A549 (cell line): ENCODE data around the gene ASTL. TPM values are rescaled to one million over a fixed set of nuclear protein-coding genes. Genes with fewer than 3 reads are reported as not detected.

Source experiments
- ATAC-seq, 2 experiments: fragments of 200-7000 bp in 1 of 2; fragments of >200 bp in 1 of 2; cut with Nextera tagmentation in 1 of 2; cut with Tn5 transposase in 1 of 2; 3 replicates each; pipeline versions ENCODE4 v1.8.0 to v1.9.1; 2018 to 2020; ENCODE audit warnings: mild to moderate bottlenecking in 1 of 2, moderate library complexity in 1 of 2
- CTCF ChIA-PET: fragments of 300-600 bp; sonication (Branson Sonifier 250); formaldehyde crosslinking; extraction: SDS; loops from one replicate; lab custom pipeline; 2021; ENCODE audit warnings: antibody characterized with exemption, inconsistent platforms; lab: Yijun Ruan, JAX
- POLR2A ChIA-PET: fragments of 350-600 bp; formaldehyde crosslinking; extraction: SDS; loops from one replicate; lab custom pipeline; 2021; ENCODE audit warnings: antibody characterized with exemption, inconsistent platforms; lab: Yijun Ruan, JAX
- DNase-seq, 2 experiments: peaks; one replicate each; pipeline versions ENCODE4 v3.0.0 to v3.0.0-alpha.2; 2011 to 2016; ENCODE audit warnings: low read depth in 1 of 2, low spot score in 1 of 2
- FAIRE-seq: peaks from 2 replicates; lab custom pipeline; 2011; peaks lifted over from hg19 to GRCh38; lab: Jason Lieb, UNC
- H3K27ac ChIP-seq, 2 experiments: fragments of >200 bp; sonication (Bioruptor Twin); formaldehyde crosslinking; 3 replicates each; pipeline ENCODE4 v1.5.1; 2016 to 2017
- H3K4me1 ChIP-seq: fragments of >200 bp; sonication (Bioruptor Twin); formaldehyde crosslinking; 3 replicates; pipeline ENCODE4 v1.6.1; 2016
- H3K4me2 ChIP-seq: fragments of >200 bp; sonication (Bioruptor Twin); formaldehyde crosslinking; 3 replicates; pipeline ENCODE4 v1.6.1; 2016
- H3K4me3 ChIP-seq: fragments of >200 bp; sonication (Bioruptor Twin); formaldehyde crosslinking; 3 replicates; pipeline ENCODE4 v1.5.1; 2016
- H3K9me3 ChIP-seq: fragments of >200 bp; sonication (Bioruptor Twin); formaldehyde crosslinking; 3 replicates; pipeline ENCODE4 v1.6.1; 2016
- ATOH8 ChIP-seq: fragments of 250-450 bp; sonication (Bioruptor Pico); IDR thresholded peaks from 2 replicates; pipeline ENCODE4 v1.5.0; 2020; ENCODE audit warnings: low read depth, mild to moderate bottlenecking, moderate library complexity
- BCL3 ChIP-seq: fragments of >200 bp; sonication (Bioruptor Twin); formaldehyde crosslinking; IDR thresholded peaks from 3 replicates; pipeline ENCODE4 v1.6.1; 2016
- CBX8 ChIP-seq: fragments of 200-600 bp; sonication (generic); IDR thresholded peaks from 2 replicates; pipeline ENCODE4 v1.6.1; 2016
- CEBPB ChIP-seq, 2 experiments: fragments of >200 bp in 1 of 2; sonication (Bioruptor Twin) in 1 of 2; formaldehyde crosslinking in 1 of 2; IDR thresholded peaks; 2 replicates each; pipeline ENCODE4 v1.6.1; 2012 to 2016
- CTCF ChIP-seq: fragments of >200 bp; sonication (Bioruptor Twin); formaldehyde crosslinking; IDR thresholded peaks from 3 replicates; pipeline ENCODE4 v1.5.1; 2016
- EHMT2 ChIP-seq: fragments of 200-600 bp; sonication (generic); IDR thresholded peaks from 2 replicates; pipeline ENCODE4 v1.6.1; 2016; ENCODE audit warnings: antibody characterized with exemption, low read depth, mild to moderate bottlenecking, moderate library complexity
- ESRRA ChIP-seq: fragments of 150-350 bp; IDR thresholded peaks from 2 replicates; pipeline ENCODE4 v1.6.1; 2014; ENCODE audit warnings: mild to moderate bottlenecking, low read length, borderline replicate concordance
- FOSL2 ChIP-seq, 2 experiments: fragments of 450-650 bp in 1 of 2; fragments of >200 bp in 1 of 2; sonication (Bioruptor Twin) in 1 of 2; formaldehyde crosslinking; IDR thresholded peaks; 2 replicates each; pipeline versions ENCODE4 v1.5.0 to v1.6.1; 2016 to 2020; ENCODE audit warnings: mild to moderate bottlenecking in 1 of 2, moderate library complexity in 1 of 2
- HDAC2 ChIP-seq: fragments of 200-600 bp; sonication (generic); IDR thresholded peaks from 2 replicates; pipeline ENCODE4 v1.6.1; 2016
- KDM5A ChIP-seq: fragments of 200-600 bp; sonication (generic); IDR thresholded peaks from 2 replicates; pipeline ENCODE4 v1.6.1; 2016; ENCODE audit warnings: antibody characterized with exemption, mild to moderate bottlenecking
- MAFK ChIP-seq: fragments of 450-650 bp; IDR thresholded peaks from 2 replicates; pipeline ENCODE4 v1.6.1; 2014; ENCODE audit not compliant: partially characterized antibody
- MAZ ChIP-seq: fragments of 150-350 bp; IDR thresholded peaks from 2 replicates; pipeline ENCODE4 v1.6.1; 2014; ENCODE audit warnings: antibody characterized with exemption, low read depth, low read length, borderline replicate concordance
- NR3C1 ChIP-seq: fragments of >200 bp; sonication (Bioruptor Twin); formaldehyde crosslinking; IDR thresholded peaks from 3 replicates; pipeline ENCODE4 v1.6.1; 2017
- PBX3 ChIP-seq: IDR thresholded peaks from 2 replicates; pipeline ENCODE4 v1.6.1; 2012
- POLR2A ChIP-seq: IDR thresholded peaks from 2 replicates; pipeline ENCODE4 v1.6.1; 2012; ENCODE audit warnings: mild to moderate bottlenecking, low read length
- POLR2AphosphoS2 ChIP-seq: conservative IDR thresholded peaks from 2 replicates; pipeline ENCODE4 v1.6.1; 2012; ENCODE audit warnings: low read length, improper control_type of control experiment, inconsistent platforms
- RAD21 ChIP-seq, 2 experiments: fragments of >200 bp in 1 of 2; sonication (Bioruptor Twin) in 1 of 2; formaldehyde crosslinking in 1 of 2; IDR thresholded peaks in 1 of 2; conservative IDR thresholded peaks in 1 of 2; 2 replicates in 1 of 2; 3 replicates in 1 of 2; pipeline ENCODE4 v1.6.1; 2012 to 2018; ENCODE audit warnings: inconsistent platforms in 1 of 2
- RCOR1 ChIP-seq: fragments of 150-350 bp; IDR thresholded peaks from 2 replicates; pipeline ENCODE4 v1.6.1; 2014; ENCODE audit warnings: antibody characterized with exemption, low read length, low read depth
- USF2 ChIP-seq: fragments of 450-650 bp; IDR thresholded peaks from 2 replicates; pipeline ENCODE4 v1.6.1; 2014; ENCODE audit warnings: antibody characterized with exemption
- ZFP36 ChIP-seq: fragments of 450-650 bp; IDR thresholded peaks from 2 replicates; pipeline ENCODE4 v1.6.1; 2014; ENCODE audit warnings: borderline replicate concordance; ENCODE audit not compliant: partially characterized antibody
- WGBS: methylation state at CpG from one replicate; pipeline ENCODE4 v1.1.6; 2017; ENCODE audit errors: missing lambda C conversion rate; 5-methylcytosine and 5-hydroxymethylcytosine counted together
- polyA plus RNA-seq, 4 experiments: library from polyadenylated mRNA; depleted of rRNA in 3 of 4; stranded (reverse); fragments of >200 nt; fragmentation: RNase III in 1 of 4; extraction: RNeasy Plus Mini Kit Qiagen cat#74134 plus additional on column Dnase treatment in 1 of 4; gene quantifications; 2 replicates in 3 of 4; 3 replicates in 1 of 4; pipeline ENCODE4 v1.2.3, GENCODE V29; 2011 to 2017

Gene ASTL
- polyA plus RNA-seq, 2 of the 4 experiments (the other 2 are of a cell fraction): not detected

- Histone ChIP-seq H3K4me1 (peaks cover 12% of the 10 kb centered on the region; the same call in 1 of the 3 replicates), H3K4me2 (no peak overlapping the region), H3K4me3 (no peak overlapping the region), H3K27ac (no peak overlapping the region), H3K9me3 (no peaks in the 10 kb centered on the region)
- TF ChIP-seq PBX3 (no peak), RCOR1 (no peak), EHMT2 (no peak), USF2 (no peak), KDM5A (no peak), POLR2A (no peak), MAFK (no peak), HDAC2 (no peak), CTCF (no peak), RAD21 (conservative IDR thresholded peaks at IDR 0.05 in 1 of 2, IDR thresholded peaks at IDR 0.05 in 1 of 2) (no peak), BCL3 (no peak), ZFP36 (no peak), POLR2AphosphoS2 (no peak), CEBPB (IDR thresholded peaks at IDR 0.05) (no peak), MAZ (no peak), NR3C1 (no peak), CBX8 (no peak)
- FAIRE-seq (no peak), ATAC-seq (no peak), DNase-seq (no peak)
- POLR2A ChIA-PET: no interaction called here
- 89% methylated on average over 4 of the region's 4 CpGs for WGBS
- CTCF ChIA-PET: interaction anchor here (0.9 to 3.0 kb wide), 3 partner anchors 15 to 24 kb away, joined by 3 to 17 read pairs (median 8); partner anchors contain the start of gene ADRA2B
These were observed 45.8 kb downstream of the ASTL start for GRCh38 chr2:96092573-96092877.

GRCh38 chr2:96091711-96092572, 46.4 kb downstream of the ASTL start:
- CTCF ChIA-PET: interaction anchor here (0.9 to 3.0 kb wide), 3 partner anchors 16 to 25 kb away, joined by 3 to 17 read pairs (median 8); partner anchors contain the start of gene ADRA2B
- POLR2A ChIA-PET: no interaction called here

More at GRCh38 chr2:96091711-96092572, 46.4 kb downstream of the ASTL start:
- WGBS: 76% methylated on average over 16 of the region's 18 CpGs
- DNase-seq: no peak
- no peak for FAIRE-seq
- H3K27ac ChIP-seq: no peak overlapping the region
- ATAC-seq: peak in 1 of 2 experiments; percentile 42; a peak in 3 of 6 replicates
- no peak overlapping the region for H3K4me2 ChIP-seq
- H3K9me3 ChIP-seq: no peaks in the 10 kb centered on the region
- H3K4me1 ChIP-seq: peaks cover 12% of the 10 kb centered on the region; the same call in 1 of the 3 replicates
- TF ChIP-seq FOSL2 (IDR thresholded peaks at IDR 0.05) (no peak), FOSL2 (CRISPR knock-in tag; IDR thresholded peaks at IDR 0.05) (no peak), ATOH8 (CRISPR knock-in tag) (no peak), ESRRA (no peak), BCL3 (no peak)
- H3K4me3 ChIP-seq: no peak overlapping the region
